WTC11 (cell line): ENCODE data around the gene C1orf174. TPM values are rescaled to one million over a fixed set of nuclear protein-coding genes. Genes with fewer than 3 reads are reported as not detected.

Source experiments
- ATAC-seq: fragments of 200-7000 bp; cut with Tn5 transposase; 2 replicates; pipeline ENCODE4 v1.10.0; 2021; ENCODE audit warnings: mild to moderate bottlenecking, moderate library complexity
- CTCF ChIA-PET: fragments of 300-600 bp; sonication (Branson Sonifier 250); formaldehyde crosslinking; loops from one replicate; lab custom pipeline; 2021; ENCODE audit warnings: antibody characterized with exemption; lab: Charles Lee
- POLR2A ChIA-PET: fragments of 350-600 bp; sonication (Branson Sonifier 250); formaldehyde crosslinking; loops from one replicate; lab custom pipeline; 2021; ENCODE audit warnings: antibody characterized with exemption; lab: Charles Lee
- DNase-seq: peaks from one replicate; pipeline ENCODE4 v3.0.0; 2021; ENCODE audit warnings: low spot score
- H3K27ac Mint-ChIP-seq: 2 replicates; pipeline ENCODE4 v1.8.0; 2021; ENCODE audit warnings: mixed read lengths
- H3K27me3 Mint-ChIP-seq: 2 replicates; pipeline ENCODE4 v1.8.0; 2021; ENCODE audit warnings: low read depth, mild to moderate bottlenecking, moderate library complexity, mixed read lengths
- H3K36me3 Mint-ChIP-seq: 2 replicates; pipeline ENCODE4 v1.8.0; 2021; ENCODE audit warnings: mixed read lengths
- H3K4me1 Mint-ChIP-seq: 2 replicates; pipeline ENCODE4 v1.8.0; 2022; ENCODE audit warnings: mixed read lengths
- H3K4me3 Mint-ChIP-seq: 2 replicates; pipeline ENCODE4 v1.8.0; 2021; ENCODE audit warnings: mild to moderate bottlenecking, moderate library complexity, mixed read lengths
- H3K9me3 Mint-ChIP-seq: 2 replicates; pipeline ENCODE4 v1.8.0; 2021; ENCODE audit warnings: mixed read lengths
- ATF1 ChIP-seq: sonication (generic); formaldehyde crosslinking; IDR thresholded peaks from 2 replicates; pipeline ENCODE4 v1.8.1; 2023; ENCODE audit warnings: mild to moderate bottlenecking, moderate library complexity, missing genetic modification reagents
- GRHL2 ChIP-seq: fragments of 250-450 bp; sonication (Bioruptor Pico); IDR thresholded peaks from 2 replicates; pipeline ENCODE4 v1.8.0; 2022; ENCODE audit warnings: mild to moderate bottlenecking, moderate library complexity; ENCODE audit not compliant: insufficient replicate concordance, severe bottlenecking
- MXD4 ChIP-seq: fragments of 250-450 bp; sonication (Bioruptor Pico); IDR thresholded peaks from 2 replicates; pipeline ENCODE4 v1.8.0; 2021; ENCODE audit warnings: mild to moderate bottlenecking, moderate library complexity, borderline replicate concordance
- NR2C2 ChIP-seq: sonication (generic); formaldehyde crosslinking; IDR thresholded peaks from 2 replicates; pipeline ENCODE4 v1.8.0; 2022; ENCODE audit warnings: mild to moderate bottlenecking, missing genetic modification reagents
- NR3C1 ChIP-seq: sonication (generic); formaldehyde crosslinking; conservative IDR thresholded peaks from 2 replicates; pipeline ENCODE4 v1.8.1; 2023; ENCODE audit warnings: low read depth, mild to moderate bottlenecking, missing genetic modification reagents
- PRDM15 ChIP-seq: sonication (generic); formaldehyde crosslinking; IDR thresholded peaks from 2 replicates; pipeline ENCODE4 v1.8.0; 2022; ENCODE audit warnings: missing genetic modification reagents
- SMAD4 ChIP-seq: sonication (generic); formaldehyde crosslinking; IDR thresholded peaks from 2 replicates; pipeline ENCODE4 v1.8.0; 2022; ENCODE audit warnings: mild to moderate bottlenecking, missing genetic modification reagents
- TCF7 ChIP-seq: sonication (generic); formaldehyde crosslinking; IDR thresholded peaks from 2 replicates; pipeline ENCODE4 v1.8.0; 2022; ENCODE audit warnings: mild to moderate bottlenecking, low read depth, missing genetic modification reagents, moderate library complexity
- TEAD1 ChIP-seq: sonication (generic); formaldehyde crosslinking; IDR thresholded peaks from 2 replicates; pipeline ENCODE4 v1.8.0; 2022; ENCODE audit warnings: mild to moderate bottlenecking, missing genetic modification reagents
- ZMAT4 ChIP-seq: fragments of 250-450 bp; sonication (Bioruptor Pico); IDR thresholded peaks from 2 replicates; pipeline ENCODE4 v1.9.0; 2021; ENCODE audit warnings: mild to moderate bottlenecking
- ZNF138 ChIP-seq: sonication (generic); formaldehyde crosslinking; conservative IDR thresholded peaks from 2 replicates; pipeline ENCODE4 v1.8.1; 2022; ENCODE audit warnings: mild to moderate bottlenecking, moderate library complexity, missing genetic modification reagents
- ZNF219 ChIP-seq: sonication (generic); formaldehyde crosslinking; IDR thresholded peaks from 2 replicates; pipeline ENCODE4 v1.8.0; 2023; ENCODE audit warnings: missing genetic modification reagents, mild to moderate bottlenecking, borderline replicate concordance
- ZNF396 ChIP-seq: fragments of 250-450 bp; sonication (Bioruptor Pico); IDR thresholded peaks from 2 replicates; pipeline ENCODE4 v1.8.0; 2021; ENCODE audit warnings: mild to moderate bottlenecking, moderate library complexity, borderline replicate concordance
- ZNF671 ChIP-seq: fragments of 250-450 bp; sonication (Bioruptor Pico); IDR thresholded peaks from 2 replicates; pipeline ENCODE4 v1.8.0; 2021; ENCODE audit warnings: mild to moderate bottlenecking
- total RNA-seq: library from RNA; stranded (reverse); gene quantifications from 3 replicates; pipeline ENCODE4 v1.2.3, GENCODE V29; 2021
- TF ChIP-seq, protein P1 (sequence below): fragments of 250-450 bp; sonication (Bioruptor Pico); IDR thresholded peaks from 2 replicates; pipeline ENCODE4 v2.1.2; 2022; ENCODE audit warnings: mild to moderate bottlenecking, moderate library complexity
- TF ChIP-seq, protein P2 (sequence below): sonication (generic); formaldehyde crosslinking; conservative IDR thresholded peaks from 2 replicates; pipeline ENCODE4 v1.8.1; 2022; ENCODE audit warnings: mild to moderate bottlenecking, missing genetic modification reagents
- TF ChIP-seq, protein P3 (sequence below): sonication (generic); formaldehyde crosslinking; conservative IDR thresholded peaks from 2 replicates; pipeline ENCODE4 v1.8.1; 2023; ENCODE audit warnings: mild to moderate bottlenecking, low read depth, missing genetic modification reagents, moderate library complexity
- TF ChIP-seq, protein P4 (sequence below): sonication (generic); formaldehyde crosslinking; IDR thresholded peaks from 2 replicates; pipeline ENCODE4 v1.8.0; 2023; ENCODE audit warnings: mild to moderate bottlenecking, missing genetic modification reagents
- TF ChIP-seq, protein P5 (sequence below): fragments of 250-450 bp; sonication (Bioruptor Pico); conservative IDR thresholded peaks from 2 replicates; pipeline ENCODE4 v1.9.0; 2021; ENCODE audit warnings: mild to moderate bottlenecking
- TF ChIP-seq, protein P6 (sequence below): fragments of 250-450 bp; sonication (Bioruptor Pico); IDR thresholded peaks from 2 replicates; pipeline ENCODE4 v1.9.0; 2021; ENCODE audit warnings: mild to moderate bottlenecking, borderline replicate concordance

Gene C1orf174
- total RNA-seq, 1 experiment from 2014 or later = 24.2 TPM

- ChIA-PET POLR2A (no interaction called here), CTCF (no interaction called here)
- H3K9me3 Mint-ChIP-seq = peaks cover 5% of the 10 kb centered on the region
- no peaks in the 10 kb centered on the region for H3K27me3 Mint-ChIP-seq
- H3K36me3 Mint-ChIP-seq = peaks cover 34% of the 10 kb centered on the region
- H3K4me1 Mint-ChIP-seq = no peaks in the 10 kb centered on the region
- ATAC-seq (no peak), DNase-seq (no peak)
- H3K4me3 Mint-ChIP-seq = no peak overlapping the region
- no peak overlapping the region for H3K27ac Mint-ChIP-seq
- no peak for TF ChIP-seq SMAD4 (CRISPR knock-in tag)
- TF ChIP-seq, protein P1, sequence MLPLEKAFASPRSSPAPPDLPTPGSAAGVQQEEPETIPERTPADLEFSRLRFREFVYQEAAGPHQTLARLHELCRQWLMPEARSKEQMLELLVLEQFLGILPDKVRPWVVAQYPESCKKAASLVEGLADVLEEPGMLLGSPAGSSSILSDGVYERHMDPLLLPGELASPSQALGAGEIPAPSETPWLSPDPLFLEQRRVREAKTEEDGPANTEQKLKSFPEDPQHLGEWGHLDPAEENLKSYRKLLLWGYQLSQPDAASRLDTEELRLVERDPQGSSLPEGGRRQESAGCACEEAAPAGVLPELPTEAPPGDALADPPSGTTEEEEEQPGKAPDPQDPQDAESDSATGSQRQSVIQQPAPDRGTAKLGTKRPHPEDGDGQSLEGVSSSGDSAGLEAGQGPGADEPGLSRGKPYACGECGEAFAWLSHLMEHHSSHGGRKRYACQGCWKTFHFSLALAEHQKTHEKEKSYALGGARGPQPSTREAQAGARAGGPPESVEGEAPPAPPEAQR = no peak
- no peak for TF ChIP-seq ZMAT4 (CRISPR knock-in tag)
- no peak for TF ChIP-seq ATF1 (CRISPR knock-in tag)
- TF ChIP-seq MXD4 (CRISPR knock-in tag) = no peak
- TF ChIP-seq, protein P2, sequence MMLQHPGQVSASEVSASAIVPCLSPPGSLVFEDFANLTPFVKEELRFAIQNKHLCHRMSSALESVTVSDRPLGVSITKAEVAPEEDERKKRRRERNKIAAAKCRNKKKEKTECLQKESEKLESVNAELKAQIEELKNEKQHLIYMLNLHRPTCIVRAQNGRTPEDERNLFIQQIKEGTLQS (CRISPR knock-in tag) = no peak
- no peak for TF ChIP-seq NR3C1 (CRISPR knock-in tag)
- TF ChIP-seq ZNF138 (CRISPR knock-in tag) = no peak
- TF ChIP-seq, protein P3, sequence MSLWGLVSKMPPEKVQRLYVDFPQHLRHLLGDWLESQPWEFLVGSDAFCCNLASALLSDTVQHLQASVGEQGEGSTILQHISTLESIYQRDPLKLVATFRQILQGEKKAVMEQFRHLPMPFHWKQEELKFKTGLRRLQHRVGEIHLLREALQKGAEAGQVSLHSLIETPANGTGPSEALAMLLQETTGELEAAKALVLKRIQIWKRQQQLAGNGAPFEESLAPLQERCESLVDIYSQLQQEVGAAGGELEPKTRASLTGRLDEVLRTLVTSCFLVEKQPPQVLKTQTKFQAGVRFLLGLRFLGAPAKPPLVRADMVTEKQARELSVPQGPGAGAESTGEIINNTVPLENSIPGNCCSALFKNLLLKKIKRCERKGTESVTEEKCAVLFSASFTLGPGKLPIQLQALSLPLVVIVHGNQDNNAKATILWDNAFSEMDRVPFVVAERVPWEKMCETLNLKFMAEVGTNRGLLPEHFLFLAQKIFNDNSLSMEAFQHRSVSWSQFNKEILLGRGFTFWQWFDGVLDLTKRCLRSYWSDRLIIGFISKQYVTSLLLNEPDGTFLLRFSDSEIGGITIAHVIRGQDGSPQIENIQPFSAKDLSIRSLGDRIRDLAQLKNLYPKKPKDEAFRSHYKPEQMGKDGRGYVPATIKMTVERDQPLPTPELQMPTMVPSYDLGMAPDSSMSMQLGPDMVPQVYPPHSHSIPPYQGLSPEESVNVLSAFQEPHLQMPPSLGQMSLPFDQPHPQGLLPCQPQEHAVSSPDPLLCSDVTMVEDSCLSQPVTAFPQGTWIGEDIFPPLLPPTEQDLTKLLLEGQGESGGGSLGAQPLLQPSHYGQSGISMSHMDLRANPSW = no peak
- no peak for TF ChIP-seq TCF7 (CRISPR knock-in tag)
- no peak for TF ChIP-seq ZNF219 (CRISPR knock-in tag)
- TF ChIP-seq, protein P4, sequence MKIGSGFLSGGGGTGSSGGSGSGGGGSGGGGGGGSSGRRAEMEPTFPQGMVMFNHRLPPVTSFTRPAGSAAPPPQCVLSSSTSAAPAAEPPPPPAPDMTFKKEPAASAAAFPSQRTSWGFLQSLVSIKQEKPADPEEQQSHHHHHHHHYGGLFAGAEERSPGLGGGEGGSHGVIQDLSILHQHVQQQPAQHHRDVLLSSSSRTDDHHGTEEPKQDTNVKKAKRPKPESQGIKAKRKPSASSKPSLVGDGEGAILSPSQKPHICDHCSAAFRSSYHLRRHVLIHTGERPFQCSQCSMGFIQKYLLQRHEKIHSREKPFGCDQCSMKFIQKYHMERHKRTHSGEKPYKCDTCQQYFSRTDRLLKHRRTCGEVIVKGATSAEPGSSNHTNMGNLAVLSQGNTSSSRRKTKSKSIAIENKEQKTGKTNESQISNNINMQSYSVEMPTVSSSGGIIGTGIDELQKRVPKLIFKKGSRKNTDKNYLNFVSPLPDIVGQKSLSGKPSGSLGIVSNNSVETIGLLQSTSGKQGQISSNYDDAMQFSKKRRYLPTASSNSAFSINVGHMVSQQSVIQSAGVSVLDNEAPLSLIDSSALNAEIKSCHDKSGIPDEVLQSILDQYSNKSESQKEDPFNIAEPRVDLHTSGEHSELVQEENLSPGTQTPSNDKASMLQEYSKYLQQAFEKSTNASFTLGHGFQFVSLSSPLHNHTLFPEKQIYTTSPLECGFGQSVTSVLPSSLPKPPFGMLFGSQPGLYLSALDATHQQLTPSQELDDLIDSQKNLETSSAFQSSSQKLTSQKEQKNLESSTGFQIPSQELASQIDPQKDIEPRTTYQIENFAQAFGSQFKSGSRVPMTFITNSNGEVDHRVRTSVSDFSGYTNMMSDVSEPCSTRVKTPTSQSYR = no peak
- TF ChIP-seq PRDM15 (CRISPR knock-in tag) = no peak
- TF ChIP-seq ZNF396 (CRISPR knock-in tag) = no peak
- no peak for TF ChIP-seq GRHL2 (CRISPR knock-in tag)
- TF ChIP-seq ZNF671 = no peak
- no peak for TF ChIP-seq NR2C2 (CRISPR knock-in tag)
- TF ChIP-seq TEAD1 = no peak
- TF ChIP-seq, protein P5, sequence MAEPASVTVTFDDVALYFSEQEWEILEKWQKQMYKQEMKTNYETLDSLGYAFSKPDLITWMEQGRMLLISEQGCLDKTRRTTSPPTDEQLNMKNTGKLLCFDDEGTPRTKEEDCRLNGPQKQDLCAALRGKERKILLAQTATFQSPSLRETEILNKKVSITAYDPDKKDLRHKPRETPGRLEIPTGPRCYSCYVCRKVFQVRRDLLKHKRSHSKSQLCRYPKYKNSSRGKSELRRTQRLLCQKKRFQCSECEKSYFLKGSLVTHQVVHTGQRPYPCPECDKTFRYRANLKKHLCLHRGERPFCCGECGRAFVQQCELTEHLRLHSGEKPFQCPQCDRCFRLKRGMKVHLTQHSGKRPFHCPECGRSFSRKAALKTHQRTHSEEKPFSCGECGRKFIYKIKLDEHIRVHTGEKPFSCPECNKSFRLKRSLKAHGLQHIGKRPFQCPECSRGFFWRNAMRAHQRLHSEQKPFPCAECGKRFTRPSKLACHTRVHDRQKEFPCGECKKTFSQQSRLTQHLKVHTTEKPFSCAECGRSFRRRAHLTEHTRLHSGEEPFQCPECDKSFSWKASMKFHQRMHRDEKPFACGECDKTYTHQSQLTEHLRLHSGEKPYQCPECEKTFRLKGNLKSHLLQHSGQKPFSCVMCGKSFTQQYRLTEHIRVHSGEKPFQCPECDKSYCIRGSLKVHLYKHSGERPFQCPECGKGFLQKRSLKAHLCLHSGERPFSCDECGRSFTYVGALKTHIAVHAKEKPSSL (CRISPR knock-in tag) = no peak
- TF ChIP-seq, protein P6, sequence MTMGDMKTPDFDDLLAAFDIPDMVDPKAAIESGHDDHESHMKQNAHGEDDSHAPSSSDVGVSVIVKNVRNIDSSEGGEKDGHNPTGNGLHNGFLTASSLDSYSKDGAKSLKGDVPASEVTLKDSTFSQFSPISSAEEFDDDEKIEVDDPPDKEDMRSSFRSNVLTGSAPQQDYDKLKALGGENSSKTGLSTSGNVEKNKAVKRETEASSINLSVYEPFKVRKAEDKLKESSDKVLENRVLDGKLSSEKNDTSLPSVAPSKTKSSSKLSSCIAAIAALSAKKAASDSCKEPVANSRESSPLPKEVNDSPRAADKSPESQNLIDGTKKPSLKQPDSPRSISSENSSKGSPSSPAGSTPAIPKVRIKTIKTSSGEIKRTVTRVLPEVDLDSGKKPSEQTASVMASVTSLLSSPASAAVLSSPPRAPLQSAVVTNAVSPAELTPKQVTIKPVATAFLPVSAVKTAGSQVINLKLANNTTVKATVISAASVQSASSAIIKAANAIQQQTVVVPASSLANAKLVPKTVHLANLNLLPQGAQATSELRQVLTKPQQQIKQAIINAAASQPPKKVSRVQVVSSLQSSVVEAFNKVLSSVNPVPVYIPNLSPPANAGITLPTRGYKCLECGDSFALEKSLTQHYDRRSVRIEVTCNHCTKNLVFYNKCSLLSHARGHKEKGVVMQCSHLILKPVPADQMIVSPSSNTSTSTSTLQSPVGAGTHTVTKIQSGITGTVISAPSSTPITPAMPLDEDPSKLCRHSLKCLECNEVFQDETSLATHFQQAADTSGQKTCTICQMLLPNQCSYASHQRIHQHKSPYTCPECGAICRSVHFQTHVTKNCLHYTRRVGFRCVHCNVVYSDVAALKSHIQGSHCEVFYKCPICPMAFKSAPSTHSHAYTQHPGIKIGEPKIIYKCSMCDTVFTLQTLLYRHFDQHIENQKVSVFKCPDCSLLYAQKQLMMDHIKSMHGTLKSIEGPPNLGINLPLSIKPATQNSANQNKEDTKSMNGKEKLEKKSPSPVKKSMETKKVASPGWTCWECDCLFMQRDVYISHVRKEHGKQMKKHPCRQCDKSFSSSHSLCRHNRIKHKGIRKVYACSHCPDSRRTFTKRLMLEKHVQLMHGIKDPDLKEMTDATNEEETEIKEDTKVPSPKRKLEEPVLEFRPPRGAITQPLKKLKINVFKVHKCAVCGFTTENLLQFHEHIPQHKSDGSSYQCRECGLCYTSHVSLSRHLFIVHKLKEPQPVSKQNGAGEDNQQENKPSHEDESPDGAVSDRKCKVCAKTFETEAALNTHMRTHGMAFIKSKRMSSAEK (CRISPR knock-in tag) = no peak
Measured at GRCh38 chr1:3842912-3843311, 57.2 kb downstream of the C1orf174 start.
